ENCODE measurements around the gene PLEKHH1.

PLEKHH1 gene

DNA sequence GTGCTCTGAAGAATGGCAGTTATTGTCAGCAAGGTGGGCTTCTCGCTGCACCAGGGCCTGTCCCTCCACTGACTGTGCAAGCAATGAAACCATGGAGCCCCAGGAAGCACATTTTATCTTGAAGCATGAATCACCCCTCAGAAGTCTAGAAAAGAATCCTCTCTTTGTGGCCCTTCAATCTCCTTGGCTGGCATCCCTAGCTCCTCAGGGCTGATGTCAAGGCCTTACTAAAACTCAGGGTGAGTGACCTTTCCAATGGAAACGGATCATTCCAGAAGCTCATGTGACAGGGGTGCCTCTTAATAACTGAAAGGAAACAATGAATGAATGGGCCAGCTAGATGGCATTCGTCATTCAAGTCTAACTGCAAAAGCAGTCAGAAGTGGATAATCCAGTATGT lies 22.3 kb upstream of the PLEKHH1 start:
- DNase-seq: no peak

DNA sequence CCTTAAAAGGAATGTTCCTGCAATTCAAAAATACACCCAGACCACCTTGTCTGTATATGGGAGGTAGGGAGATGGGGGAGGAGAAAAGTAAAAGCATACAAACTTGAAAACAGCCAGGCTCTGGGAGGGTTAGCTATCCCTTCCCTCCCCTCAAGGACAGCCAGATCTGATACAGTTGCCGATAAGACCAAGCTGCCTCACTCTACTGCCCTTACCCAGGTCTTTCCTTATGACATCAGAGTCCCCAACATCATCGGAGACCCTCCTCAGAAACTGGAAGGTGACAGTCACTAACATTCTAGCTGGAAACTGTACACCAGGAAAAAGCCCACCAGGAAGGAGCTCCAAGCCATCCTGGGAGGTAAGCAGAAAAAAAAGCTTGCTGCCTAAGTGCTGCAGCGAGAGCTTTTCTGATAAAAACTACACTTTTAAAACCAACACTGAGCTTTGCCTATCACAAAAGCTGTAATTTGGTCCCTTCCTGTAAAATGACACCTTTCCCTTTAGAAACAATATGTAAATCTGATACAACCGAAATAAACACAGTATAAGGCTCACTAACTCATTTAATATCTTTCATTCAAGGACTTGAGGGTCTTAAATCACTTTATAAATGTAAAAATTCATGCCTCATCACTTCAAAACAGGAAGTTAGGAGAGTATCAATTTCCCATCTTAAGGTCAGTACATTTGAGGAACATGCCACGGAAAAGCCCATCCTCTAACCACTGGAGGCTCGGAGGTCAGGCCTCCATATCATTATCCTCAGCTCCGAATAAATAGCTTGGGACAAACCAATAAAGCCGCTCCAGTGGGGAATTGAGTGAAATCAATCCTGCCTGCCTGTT lies 20.4 kb upstream of the PLEKHH1 start:
- DNase-seq: no peak

DNA sequence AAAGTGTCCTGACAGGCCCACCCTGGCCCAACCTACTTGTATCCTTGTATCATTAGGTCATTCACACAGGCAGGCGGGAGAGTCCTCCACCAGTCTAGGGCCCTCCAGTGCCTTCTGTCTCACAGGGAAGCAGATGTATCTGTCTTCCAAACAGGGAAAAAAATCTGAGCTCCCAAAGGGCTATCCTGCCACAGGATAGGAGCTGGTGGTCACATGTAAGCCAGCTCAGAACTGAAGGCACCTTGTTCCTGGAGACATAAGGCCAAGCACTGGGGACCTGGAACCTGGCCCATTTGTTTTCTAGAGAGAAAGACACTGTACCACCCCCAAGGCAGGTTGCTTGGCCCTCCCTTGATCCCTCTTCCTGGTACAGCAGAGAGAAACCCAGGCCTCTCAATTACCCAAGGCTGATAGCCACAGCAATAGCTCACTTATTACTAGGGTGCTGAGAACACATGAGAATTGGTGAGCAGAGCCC lies 19.4 kb upstream of the PLEKHH1 start:
- peak; percentile 16 for DNase-seq

DNA sequence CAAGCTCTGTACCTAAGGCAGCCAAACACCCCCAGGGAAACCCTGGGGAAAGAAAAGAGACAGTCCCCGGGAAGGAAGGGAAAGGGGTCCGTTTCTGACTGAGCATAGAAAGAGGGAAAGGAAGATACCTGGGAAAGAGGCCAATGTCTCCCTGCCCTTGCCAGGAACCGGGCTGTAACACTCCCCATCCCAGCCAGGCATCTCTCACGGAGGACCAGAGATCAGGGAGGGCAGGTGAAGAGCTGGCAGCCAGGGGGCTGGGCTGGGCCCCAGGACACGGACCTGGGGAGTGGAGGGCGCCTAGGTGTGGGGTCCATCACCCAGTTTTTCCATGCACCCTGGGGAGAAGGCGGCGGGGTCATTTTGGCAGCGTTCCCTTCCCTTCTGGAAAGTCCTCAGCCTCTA lies 18.9 kb upstream of the PLEKHH1 start:
- DNase-seq: peak; percentile 36

DNA sequence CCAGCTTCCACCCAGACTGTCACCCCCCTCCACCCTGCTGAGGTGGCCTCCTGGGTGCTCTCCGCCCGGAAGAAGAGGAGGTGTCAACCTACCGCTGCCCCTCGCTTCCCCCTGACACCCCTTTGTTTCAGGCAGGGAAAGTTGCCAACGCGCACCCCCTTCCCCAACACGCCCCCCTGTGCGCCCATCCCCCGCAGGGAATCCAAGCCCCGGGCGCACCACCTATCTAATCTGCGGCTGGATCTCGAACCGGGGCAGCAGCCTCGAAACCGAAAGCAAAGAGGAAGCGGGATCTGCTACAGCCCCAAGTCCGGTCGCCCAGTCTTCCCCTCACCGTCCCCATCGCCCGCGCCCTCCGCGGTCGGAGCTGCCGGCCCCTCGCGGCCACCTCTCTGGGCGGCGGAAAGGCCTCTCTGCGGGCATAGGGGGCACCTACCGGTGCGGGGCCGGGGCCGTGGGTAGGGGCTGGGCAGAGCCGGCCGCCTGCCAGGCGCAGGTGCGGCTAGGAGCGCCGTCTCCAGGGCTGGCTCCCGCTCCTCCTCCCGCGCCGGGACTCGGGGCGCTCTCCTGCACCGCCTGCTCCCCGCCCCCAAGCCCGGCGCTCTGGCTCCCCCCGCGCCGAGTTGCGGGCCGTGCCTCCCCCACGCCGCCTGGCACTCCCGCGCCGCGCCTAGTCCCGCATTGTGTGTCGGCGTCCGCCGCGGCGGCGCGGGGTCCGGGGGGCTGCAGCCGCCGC lies 18.3 kb upstream of the PLEKHH1 start:
- peak; percentile 67 for DNase-seq

DNA sequence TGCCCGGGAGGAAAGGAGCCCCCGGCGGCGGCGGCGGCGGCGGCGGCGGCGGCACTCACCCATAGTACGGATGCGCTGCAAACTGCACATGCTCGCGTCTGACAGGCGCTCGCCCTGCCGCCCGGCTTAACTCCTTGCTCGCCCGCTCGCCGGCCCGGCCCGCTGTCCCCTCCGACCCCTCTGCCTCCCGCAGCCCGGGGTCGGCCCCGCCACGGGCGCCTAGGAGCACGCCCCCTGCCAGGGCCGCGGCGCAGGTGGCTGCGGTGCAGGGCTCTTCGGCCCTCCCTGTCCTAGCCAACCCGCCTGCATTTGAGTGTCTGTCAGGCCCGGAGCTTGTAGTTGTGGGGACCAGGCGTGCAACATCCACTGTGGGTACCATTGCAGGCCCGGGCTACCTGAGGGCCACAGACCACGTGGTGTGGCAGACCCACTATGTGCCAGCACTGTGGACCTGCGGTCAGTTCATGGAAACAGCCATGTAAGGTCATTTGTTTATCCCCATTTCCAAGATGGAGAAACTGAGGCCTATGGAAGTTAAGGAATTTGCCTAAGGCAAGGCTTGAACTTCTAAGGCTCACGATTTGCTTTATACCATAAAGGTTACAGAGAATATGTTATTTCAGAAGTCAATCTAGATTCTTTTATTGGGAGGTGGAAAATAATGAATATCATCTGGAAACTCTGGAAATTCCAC lies 17.6 kb upstream of the PLEKHH1 start:
- DNase-seq: peak; percentile 25

DNA sequence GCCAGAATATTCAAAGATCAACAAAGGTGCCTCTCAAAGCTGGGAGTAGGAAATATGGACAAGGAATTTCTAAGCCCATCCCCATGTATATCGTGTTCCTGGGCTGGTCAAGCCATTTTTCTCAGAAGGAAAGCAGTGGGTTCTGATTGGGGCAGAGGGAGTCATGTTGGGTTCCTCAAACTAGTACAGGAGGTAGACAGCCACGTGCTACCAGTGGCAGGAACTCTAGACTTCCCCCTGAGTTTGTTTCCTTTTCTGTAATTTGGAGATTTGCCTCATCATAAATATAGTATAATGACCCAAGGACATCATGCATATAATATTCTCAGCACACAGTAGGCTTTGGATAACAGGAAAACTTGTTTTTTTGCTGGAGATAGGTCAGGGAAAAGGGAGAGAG lies 16.4 kb upstream of the PLEKHH1 start:
- DNase-seq: no peak

DNA sequence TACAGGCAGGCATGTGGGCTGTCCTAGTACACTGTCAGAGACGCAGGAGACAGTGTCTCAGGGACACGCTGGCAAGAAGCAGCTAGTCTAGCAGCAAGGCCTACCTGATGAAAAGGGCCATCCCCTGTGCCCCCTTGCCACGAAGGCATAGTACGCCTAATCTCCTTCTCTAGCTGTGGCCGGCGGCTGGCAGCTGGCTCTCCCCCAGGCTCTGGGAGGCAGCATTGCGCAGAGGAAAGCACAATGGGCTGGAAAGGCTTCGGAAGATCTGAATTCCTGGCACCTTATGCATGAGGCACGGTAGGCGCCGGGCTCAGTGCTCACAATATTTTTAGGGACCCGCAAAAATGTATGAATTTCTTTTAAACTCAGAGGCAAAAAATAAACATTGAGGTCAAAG lies 16.0 kb upstream of the PLEKHH1 start:
- peak; percentile 37 for DNase-seq

DNA sequence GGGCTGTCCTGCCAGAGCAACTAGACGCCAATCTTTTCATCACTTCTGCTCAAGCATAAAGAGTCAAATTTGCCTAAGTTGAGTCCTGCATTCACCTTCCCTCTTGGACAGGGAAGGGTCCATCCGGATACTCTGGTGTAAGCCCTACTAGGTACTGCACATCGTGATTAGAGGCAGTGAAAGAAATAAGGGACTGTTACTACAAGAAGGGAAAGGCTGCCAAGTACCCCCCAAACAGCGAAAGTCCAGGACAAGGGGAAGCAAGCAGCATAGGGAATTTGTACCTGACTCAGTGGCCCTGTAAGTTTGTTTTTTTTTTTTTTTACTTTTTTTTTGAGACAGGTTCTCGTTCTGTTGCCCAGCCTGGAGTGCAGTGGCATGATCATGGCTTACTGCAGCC lies 13.7 kb upstream of the PLEKHH1 start:
- DNase-seq: no peak

DNA sequence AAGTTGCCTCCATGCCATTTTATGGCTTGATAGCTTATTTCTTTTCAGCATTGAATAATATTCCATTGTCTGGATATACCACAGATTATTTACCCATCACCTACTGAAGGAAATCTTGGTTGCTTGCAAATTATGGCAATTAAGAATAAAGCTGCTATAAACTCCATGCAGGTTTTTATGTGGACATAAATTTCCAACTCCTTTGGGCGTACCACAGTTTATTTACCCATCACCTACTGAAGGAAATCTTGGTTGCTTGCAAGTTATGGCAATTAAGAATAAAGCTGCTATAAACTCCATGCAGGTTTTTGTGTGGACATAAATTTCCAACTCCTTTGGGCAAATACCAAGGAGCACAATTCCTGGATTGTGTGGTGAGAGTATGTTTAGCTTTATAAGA lies 12.6 kb upstream of the PLEKHH1 start:
- DNase-seq: no peak

DNA sequence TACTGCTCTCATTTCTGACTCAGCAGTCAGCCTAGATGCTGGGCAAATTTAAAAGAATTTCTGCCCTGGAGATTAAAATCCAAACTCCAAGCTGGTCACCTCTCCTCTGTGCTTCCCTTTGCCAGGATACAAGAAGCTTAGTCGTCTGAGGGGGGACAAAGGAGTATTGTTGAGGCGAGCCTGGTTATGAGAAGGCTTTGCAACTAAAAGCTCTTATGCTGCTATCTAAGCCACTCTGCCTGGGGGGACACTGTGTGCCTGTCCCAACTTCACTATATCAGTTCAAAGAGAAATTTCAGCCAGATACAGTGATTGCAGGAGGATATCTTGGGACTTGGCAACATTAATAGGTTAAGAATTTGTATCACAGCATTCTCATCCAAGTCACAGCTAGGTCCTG lies 10.8 kb upstream of the PLEKHH1 start:
- no peak for DNase-seq

DNA sequence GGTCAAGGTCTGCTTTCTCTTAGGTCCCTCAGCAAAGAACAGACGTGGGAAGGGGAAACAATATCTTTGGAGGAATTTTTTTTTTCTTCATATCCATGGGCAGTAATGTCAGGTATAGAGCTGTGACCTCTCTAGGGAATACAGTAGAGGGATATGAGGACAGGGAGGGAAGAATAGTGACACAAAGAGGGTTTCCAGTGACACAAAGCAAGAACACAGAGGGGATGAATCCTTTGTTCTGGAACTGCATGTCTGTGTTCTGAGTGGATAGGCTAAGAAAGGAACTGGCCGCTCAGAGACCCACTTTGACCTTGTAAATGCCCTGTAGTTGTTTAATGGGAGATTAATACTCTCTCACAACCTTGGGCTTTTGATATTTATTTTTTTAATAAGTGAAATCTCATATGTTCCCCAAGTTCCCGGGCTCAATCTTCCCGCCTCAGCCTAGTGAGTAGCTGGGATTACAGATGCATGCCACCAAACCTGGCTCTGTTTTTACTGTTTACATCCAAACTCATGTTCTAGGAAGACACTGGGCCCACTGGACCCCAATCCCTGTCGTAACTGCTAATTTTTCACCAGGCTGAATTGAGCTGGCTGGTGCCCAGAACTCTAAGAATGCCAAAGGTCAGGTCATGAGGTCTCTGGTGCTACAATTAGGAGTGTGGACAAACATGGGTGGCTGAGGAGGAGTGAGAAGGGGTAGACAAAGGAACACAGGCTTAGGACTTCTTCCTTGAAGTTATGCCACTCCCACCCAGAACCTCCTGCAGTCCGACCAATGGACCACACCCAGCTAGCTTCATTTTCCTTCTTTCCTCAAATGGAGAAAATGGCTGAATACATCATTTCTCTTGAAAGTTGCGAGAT lies 9.1 kb upstream of the PLEKHH1 start:
- no peak for DNase-seq

DNA sequence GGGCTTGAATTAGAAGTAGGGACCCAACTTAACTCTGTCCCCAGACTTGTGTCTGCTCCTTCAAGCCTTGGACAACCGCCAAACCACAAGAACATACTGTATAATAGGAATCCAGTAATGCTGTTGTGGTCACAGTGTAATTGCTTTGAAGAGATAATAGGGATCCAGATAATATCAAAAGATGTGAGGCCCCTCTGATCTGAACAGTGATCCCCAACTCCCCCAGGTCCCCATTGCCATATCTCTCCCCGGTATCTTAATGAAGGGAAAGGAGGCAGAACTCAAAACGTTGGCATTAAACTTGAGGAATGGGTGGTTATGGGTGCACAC lies 8.5 kb upstream of the PLEKHH1 start:
- DNase-seq: no peak

DNA sequence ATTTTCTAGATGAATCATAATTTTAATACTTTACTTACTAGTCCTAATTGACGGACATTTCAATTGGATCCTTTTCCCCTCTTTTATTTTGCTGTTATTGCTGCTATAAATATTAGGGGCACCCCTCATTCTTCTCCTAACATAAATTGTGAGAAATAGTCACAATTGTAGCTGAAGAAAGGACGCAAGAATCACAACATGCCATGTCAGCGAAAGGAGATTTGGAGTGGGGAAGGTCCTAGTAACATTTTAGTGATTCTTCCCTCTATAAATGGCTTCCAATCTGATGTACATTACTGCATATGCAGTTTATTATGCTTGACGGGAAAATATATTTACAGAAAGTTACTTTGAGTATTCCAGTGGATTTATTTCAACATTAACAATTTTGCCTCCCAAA lies 7.7 kb upstream of the PLEKHH1 start:
- no peak for DNase-seq

DNA sequence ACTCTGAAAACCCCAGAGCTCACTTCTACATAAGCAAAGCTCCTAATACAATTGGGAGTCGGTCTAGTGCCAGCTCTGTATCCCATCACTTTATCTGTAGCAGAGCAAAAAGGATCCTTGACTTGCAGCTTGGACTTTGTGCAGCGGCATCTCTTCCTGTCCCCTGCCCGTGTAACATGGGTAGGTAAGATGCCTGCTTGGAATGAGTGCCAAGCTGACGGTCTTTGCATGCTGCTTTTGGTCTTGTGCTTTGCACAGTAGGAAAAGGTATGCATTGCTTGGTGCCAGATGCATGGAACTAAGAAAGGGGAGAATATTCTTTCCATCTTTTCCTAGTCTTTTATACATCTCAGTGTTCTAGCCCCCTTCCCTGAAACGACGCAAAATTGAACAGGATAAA lies 6.9 kb upstream of the PLEKHH1 start:
- no peak for DNase-seq

DNA sequence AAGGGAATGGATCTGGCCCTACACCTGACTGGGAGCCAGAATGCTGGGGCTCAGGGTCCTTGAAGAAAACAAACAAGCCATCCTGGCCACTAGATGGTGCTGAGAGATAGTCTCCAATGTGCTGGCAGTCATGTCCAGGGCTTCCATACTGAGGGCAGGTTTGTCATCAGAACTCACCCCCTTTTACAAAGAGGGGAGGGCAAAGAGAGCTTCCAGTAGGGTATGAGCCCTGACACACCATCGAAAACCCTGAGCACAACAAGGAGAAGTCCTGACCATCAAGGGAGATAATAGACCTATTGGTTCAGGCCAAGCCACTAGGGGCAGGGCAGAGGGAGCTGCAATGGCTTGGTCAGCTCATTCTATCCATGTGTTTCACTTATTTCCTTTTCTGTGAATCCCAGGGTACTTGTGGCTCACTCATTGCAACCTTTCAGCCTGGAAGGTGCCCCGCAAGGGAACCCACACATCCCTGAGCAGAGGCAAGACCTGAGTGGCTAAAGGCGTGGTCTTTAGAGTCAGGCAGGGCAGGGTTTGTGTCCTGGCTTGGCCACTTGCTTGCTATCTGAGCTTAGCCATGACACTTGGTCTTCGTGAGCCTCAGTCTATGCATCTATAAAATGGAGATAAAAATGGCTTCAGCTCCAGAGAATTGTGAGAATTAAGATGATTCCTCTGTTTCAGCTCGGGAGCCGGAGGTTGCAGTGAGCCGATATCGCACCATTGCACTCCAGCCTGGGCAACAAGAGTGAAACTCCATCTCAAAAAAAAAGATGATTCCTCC lies 6.2 kb upstream of the PLEKHH1 start:
- peak; percentile 71 for DNase-seq

DNA sequence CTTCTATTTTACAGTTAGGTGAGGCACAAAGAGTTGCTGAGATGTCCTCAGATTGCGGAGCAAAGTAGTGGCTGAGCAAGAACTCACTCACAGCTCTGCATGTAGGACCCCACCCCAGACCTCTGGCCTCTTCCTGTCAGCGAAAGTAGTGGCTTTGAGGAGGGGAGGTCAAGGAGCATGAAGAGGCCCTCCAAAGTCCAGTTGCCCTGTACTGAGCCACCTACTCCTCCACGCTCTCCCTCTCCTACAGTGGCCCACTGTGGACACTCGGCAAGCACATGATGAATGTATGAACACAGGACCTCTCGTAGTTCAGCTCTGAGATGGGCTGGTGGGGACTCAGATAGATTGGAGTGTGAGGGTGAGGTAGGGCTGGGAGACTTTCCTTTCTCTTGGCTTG lies 5.3 kb upstream of the PLEKHH1 start:
- DNase-seq: no peak

DNA sequence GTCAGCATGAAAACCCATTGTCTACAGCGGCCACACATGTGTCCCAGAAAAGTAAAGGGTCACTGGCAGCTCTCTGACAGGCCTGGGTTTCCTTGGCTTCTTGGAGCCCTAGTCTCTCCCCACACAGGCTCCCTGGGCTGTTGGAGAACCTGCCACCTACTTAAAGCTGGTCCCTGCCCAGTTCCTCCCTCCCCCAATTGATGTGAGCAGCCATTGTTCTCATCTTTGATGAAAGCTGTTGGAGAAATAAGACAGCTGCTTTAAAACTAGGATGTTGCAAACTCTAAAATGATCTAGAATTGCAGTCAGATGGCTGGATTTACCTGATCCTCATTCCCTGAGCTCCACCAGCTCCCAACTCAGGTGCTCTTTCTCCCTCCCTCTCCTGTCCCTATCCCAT lies 4.8 kb upstream of the PLEKHH1 start:
- no peak for DNase-seq

DNA sequence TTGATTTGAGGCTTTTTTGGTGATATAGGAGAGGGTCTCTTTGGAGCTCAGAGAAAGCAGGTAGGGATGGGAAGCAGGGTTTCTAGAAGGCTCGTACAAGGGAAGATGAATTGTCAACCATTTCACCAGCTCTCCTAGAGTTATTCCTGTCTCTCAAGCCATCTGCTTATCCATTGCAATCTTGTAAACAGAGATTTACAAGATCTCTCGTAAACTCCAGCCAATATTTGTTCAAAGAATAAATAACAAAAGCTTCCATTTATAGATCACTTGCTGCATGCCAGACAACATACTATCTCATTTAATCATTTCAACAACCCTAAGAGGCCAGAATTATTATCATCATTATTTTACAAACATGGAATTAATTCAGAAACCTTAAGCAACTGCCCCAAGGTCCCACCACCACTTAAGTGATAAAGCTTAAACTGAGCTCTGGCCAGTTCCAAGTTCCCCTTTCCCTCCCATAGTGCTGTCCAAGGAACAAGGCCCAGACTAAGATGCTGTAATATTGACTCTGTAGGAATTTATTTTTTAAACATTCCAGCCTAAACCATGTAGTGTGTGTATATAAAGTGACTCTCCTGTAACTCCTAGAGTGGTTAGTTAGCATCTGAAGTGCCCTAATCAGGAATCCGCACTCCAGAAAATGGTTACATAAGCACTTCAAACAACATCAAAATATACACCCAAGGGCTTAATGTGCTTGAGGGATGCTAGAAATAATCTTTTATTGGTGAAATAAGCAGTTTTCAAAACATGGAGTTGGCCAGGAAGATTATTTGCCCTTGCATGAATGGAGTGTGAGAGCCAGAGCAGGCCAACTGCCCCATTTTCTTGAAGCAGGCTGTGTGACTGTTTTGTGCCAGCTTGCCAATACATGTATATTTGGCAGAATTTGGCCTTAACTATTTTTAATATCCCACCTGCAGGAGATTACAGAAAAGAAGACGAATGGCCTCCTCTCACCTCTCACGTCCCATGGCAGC lies 2.8 kb upstream of the PLEKHH1 start:
- DNase-seq: no peak

DNA sequence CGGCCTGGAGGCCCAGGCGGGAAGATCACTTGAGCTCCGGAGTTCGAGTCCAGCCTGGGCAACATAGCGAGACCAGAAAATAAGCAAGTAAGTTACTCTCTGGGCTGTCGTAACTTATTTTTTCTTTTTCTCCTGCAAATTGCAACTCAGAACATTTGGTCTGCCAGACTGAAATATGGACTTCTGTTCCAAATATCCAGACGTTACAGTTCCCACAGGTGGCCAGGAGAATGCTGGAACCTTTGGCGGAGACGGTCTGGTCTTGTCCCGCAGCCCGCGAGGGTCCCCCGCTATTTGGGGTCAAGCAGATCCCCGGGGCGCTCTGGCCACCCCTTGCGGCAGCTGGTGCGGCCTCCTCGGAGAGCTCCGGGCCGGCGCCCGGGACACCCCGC lies 488 bp upstream of the PLEKHH1 start:
- no peak for DNase-seq

DNA sequence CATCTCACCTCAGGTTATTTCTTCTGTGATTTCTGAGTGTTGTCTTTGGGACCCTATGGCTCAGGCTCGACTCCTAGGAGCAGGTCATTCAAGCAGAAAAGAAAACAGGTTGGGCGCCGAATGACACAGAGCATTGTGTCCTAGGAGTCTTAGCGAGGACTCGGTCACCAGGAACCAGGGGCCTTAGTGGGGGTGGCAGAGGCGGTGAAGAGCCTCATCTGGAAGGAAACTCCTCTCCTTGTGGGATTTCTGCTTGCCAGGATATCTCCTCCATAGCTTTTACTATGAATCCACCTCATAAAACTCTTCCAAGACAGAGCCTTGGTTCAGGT lies 630 bp downstream of the PLEKHH1 start:
- no peak for DNase-seq

All from retina (tissue), 1 donor.